Measurements from ENCODE around the gene PCA3. TPM values are rescaled to one million over a fixed set of nuclear protein-coding genes. Genes with fewer than 3 reads are reported as not detected.
"Not testable (repeated sequence)": the region's sequence is repeated elsewhere in the genome, so short reads cannot be mapped to it uniquely, and the experiment has no call there.

Gene PCA3
- not detected for total RNA-seq
- long read RNA-seq = 0 reads

DNA sequence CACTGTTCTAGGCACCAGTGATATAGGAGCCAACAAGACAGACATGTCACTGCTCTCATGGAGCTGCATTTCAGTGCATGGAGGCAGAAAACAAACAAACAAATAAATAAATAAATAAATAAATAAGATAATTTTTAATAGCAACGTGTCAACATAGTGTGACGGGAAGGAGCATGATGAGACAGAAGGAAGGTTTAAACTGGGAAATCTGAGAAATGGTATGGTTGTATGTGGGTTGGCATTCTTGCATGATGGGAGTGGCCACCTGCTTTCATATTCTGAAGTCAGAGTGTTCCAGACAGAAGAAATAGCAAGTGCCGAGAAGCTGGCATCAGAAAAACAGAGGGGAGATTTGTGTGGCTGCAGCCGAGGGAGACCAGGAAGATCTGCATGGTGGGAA, at the start of gene PCA3:
PCA3 (plus strand) TSS at position 301 of the 400 bp plus-strand sequence.
- ATAC-seq (no peak), DNase-seq (no peak)
- intact Hi-C loops (cut with micrococcal nuclease) = no loop called here

DNA sequence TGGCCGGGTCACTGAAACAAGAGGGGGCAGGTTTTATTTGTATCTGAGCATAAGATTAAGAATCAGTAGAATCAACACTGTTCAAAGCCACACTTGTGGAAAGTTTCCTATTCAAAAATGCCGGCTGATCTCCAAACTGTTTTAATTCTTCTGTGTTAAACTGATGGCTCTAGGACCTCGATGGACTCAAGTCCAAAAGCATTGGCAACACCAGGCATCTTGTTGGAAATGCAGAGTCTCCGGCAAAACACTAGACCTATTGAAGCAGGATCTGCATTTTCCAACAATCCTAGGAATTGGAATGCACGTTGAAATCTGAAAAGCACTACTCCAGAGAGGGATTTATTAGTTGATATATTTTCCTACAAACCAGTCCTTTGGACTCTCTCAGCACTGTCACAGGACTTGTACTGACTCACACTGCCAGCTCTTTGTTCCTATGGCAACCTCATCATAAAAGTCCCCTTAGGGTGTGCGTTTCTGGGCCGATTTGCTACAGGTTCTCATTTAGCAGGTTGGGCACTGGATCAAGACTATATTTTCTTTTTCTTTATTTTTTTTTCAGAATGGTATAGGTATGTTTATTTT, 48.1 kb upstream of the PCA3 start:
- intact Hi-C loops (cut with micrococcal nuclease) = no loop called here
- DNase-seq (no peak), ATAC-seq (no peak)

DNA sequence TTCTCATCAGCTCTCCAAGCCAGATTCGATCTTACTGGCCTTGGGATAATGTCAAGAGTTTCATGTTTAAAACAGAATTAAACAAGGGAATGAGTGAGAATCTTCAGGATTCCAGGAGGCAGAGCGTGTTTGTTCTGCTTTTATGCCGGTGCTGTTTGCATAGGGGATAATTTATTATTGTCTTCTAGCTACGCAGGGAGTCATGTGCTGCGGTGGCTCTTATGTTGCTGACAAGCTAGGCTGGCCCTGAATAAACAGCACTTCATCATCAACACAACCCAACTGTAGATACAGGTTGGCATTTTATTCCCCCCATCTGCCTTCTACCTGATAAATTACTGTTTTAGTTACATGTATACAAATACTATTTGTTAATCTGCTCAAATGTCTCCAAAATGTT, 47.1 kb upstream of the PCA3 start:
- intact Hi-C loops (cut with micrococcal nuclease) = no loop called here
- ATAC-seq (no peak), DNase-seq (no peak)

DNA sequence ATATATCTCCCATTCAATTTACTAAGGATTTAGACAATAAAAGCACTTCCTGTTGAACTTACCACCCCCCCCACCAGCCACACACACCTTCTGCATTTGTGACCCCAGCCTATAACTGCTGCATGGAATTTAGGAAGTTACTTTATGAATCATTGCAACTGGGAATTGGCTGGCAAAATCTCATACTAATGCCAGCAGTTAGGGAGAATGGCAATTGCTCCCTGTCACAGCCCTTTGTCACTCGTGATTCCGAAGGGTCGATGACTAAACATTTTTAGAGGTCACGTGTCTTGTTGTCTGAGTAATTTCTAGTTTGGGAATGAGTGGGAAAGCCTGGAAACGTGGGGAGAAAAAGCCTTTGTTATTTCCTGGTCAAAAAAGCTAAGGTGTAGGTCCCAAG, 46.6 kb upstream of the PCA3 start:
- DNase-seq (no peak), ATAC-seq (no peak)
- intact Hi-C loops (cut with micrococcal nuclease) = no loop called here

DNA sequence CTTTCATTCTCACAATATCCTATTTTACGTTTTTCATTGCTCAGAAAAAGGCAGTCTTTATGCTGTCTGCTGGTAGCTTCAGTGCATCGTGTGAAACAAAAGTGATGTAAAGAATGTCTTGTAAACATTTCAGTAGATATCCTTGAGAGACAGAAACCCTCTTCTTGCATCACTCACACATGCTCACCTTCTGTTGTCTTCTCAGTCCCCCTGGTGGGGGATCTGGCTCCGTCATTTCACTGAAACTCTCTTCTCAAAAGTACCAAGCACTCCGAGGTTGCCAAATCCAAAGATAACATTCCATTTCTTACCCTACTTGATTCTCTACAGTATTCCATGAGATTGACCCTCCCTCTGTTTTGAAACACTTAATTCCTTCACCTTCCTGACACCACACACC, 46.1 kb upstream of the PCA3 start:
- DNase-seq = no peak
- intact Hi-C loops (cut with micrococcal nuclease) = no loop called here
- ATAC-seq = no peak

DNA sequence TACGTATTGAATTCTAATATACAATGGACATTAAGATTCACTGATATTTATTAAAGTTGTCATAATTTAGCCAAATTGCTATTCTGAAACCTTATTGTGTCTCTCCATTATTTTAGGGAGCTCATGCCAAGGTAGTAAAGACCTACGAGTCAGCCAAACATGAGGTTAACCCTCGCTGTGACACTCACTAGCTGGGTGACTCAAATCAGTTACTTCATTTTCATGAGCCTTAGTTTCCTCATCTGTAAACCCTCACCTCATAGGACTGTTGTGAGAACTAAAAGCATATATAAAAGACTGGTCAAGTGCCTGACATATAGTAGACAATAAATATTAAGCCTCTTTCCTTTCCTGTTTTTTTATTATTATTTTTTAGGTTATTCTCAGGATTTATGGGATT, 44.0 kb upstream of the PCA3 start:
- no peak for DNase-seq
- no peak for ATAC-seq
- intact Hi-C loops (cut with micrococcal nuclease) = no loop called here

DNA sequence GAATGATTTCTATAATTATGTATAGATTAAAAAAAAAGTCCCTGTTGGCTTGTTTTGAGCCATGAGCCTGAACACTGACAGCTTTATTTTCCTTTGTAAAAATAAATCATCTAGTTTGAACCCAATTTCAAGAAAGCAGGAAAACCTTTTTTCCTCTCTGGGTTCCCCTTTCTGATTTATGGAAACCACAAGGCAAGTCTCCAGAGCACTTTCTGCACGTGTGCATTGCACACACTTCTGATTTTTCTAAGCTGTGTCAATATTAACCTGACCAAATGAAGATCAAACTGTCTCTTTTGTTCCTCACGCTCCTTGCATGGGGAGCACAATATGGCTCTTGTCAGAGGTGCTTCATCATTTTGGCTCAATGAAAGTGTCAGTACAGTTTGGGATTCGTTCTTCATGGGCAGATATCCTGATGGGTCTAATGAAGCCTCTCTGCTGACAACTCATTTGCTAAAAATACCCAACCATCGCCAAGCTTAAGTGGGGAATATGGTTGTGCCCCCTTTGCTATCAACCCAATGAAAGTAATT, 39.2 kb upstream of the PCA3 start:
- ATAC-seq (no peak), DNase-seq (no peak)
- intact Hi-C loops (cut with micrococcal nuclease) = no loop called here

DNA sequence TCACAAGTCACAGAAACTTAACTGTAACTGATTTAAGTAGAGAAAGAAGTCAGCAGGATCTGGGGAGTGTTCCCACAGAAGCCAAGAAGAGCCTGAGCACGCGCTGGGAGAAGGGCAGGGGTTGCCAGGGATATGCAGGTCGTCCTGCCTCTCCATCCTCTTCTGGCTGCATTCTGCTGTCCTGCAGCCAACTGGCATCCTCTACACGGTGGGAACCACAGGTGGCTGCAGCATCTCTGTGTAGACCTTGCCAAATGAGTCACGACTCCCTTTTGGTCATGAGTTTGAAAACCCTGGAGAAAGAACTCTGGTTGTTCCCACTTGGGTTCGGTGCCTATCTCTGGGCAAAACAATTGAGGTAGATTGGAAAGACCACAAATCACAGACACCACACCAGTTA, 38.4 kb upstream of the PCA3 start:
- intact Hi-C loops (cut with micrococcal nuclease) = no loop called here
- no peak for ATAC-seq
- DNase-seq = no peak

DNA sequence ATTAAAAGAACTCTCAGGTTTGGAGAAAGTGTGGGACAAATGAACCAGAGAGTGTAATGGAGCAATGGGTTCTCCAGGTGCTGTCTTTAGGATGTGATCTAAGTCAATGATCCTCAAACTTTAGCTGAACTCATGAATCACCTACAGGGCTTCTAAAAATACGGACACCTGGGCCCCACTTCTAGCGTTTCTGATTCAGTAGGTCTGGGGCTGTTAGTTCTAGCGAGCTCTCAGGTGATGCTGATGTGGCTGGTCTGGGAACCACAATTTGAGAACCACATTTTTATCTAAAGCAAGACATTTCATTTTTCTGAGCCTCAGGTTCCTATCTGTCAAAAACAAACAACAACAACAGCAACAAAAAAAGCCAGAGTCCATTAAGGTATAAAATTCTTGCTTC, 35.1 kb upstream of the PCA3 start:
- DNase-seq = no peak
- no peak for ATAC-seq
- intact Hi-C loops (cut with micrococcal nuclease) = no loop called here

DNA sequence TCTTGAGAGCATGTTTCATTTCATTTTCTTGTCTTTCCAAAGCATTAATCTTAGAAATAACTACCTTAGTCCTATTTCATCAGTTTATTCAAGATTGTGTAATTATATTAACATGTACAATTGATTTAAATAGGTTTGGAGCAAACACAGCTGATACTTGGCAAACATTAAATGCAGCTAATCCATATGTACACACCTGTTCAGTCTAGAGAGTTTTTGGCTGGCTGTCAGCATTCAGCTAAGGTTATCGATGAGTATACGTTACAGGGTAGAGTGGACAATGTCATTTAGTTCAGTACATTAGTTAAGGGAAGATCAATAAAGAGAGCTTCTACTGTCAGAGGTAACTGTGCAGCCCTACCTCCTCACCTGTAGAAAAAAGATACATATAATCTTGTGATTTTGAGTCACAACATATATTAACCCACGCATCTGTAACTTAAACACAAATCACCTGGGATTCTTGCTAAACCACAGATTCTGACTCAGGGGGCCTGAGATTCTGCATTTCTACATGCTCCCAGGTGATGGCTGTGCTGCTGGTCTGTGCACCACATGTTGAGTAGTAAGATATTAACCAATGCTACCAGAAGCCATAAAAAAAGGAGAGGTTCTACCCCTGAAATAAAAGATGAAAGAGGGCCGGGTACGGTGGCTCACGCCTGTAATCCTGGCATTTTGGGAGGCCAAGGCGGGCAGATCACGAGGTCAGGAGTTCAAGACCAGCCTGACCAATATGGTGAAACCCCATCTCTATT, 34.1 kb upstream of the PCA3 start:
- intact Hi-C loops (cut with micrococcal nuclease) = no loop called here
- ATAC-seq (no peak), DNase-seq (no peak)

DNA sequence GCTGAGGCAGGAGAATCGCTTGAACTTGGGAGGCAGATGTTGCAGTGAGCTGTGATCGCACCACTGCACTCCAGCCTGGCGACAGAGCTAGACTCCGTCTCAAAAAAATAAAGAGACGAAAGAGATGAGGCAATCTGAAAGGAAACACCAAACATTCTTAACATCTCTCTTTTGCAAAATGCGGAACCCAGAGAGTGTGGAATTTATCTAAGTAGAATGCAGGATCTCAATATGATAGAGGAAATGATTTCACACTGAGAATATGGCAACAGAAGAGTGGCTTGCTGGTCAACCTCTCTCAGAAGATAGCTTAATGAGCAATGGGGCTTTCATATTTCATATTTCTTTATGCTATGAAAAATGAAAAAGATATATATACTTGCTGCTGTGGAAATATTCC, 33.4 kb upstream of the PCA3 start:
- intact Hi-C loops (cut with micrococcal nuclease) = no loop called here
- no peak for ATAC-seq
- no peak for DNase-seq

DNA sequence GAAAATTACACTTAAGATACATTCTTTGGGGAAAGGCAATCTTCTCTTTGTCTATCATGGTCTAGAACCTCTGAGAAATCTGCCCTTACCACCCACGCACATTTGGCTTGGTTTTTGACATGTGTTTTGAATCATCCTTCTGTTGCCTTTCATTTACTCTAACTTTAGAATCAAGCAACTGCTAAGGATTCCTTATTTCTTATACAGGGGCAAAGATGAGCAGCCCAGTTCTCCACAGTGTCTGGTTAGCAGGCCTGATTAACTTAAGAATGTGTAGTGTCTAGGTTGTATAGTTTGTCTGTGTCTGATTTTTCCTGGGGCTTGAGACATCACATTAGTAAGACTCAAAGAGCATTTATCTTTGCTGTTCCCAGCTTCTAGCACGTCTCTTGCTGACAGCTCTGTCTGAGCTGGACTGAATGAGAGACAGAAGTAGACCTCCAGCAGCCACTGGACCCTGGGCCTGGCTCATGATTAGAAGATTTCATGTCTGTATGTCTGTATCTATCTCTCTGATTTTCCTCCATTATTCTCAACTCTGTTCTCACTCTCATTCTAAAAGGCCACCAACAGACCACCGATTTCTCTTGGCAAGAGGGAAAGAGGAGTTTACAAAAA, 31.8 kb upstream of the PCA3 start:
- ATAC-seq (no peak), DNase-seq (no peak)
- intact Hi-C loops (cut with micrococcal nuclease) = no loop called here

DNA sequence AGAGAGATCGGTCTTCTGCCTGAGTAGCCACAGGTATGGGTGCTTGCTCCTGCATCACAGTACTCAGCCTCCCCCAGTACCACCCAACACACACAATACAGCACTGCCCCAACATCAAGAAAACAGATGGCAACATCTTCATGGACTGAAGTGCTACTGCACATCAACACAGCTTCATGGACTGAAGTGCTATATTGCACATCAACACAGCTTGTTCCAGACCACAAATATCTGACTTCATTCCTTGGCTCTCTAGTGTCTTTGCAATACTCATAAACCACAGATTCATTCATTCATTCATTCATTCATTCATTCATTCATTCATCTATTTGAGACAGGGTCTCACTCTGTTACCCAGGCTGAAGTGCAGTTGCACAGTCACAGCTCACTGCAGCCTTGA, 31.1 kb upstream of the PCA3 start:
- no peak for ATAC-seq
- intact Hi-C loops (cut with micrococcal nuclease) = no loop called here
- no peak for DNase-seq

DNA sequence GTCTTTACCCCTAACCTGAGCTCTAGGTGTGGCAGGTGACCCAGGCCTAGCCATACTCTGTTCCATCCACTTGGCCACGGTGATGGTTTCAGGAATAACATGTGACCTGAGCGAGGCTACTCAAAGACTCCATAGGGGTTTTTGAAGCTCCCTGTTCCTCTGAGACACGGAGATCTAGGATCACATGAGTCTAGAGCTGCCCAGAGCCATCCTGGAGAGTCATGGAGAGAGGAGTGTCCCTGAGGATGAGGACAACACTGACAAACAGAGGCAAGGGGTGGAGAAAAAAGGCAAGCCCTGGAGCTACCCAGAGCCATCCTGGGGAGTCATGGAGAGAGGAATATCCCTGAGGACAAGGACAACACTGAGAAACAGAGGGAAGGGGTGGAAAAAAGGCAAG, 29.5 kb upstream of the PCA3 start:
- intact Hi-C loops (cut with micrococcal nuclease) = no loop called here
- no peak for ATAC-seq

DNA sequence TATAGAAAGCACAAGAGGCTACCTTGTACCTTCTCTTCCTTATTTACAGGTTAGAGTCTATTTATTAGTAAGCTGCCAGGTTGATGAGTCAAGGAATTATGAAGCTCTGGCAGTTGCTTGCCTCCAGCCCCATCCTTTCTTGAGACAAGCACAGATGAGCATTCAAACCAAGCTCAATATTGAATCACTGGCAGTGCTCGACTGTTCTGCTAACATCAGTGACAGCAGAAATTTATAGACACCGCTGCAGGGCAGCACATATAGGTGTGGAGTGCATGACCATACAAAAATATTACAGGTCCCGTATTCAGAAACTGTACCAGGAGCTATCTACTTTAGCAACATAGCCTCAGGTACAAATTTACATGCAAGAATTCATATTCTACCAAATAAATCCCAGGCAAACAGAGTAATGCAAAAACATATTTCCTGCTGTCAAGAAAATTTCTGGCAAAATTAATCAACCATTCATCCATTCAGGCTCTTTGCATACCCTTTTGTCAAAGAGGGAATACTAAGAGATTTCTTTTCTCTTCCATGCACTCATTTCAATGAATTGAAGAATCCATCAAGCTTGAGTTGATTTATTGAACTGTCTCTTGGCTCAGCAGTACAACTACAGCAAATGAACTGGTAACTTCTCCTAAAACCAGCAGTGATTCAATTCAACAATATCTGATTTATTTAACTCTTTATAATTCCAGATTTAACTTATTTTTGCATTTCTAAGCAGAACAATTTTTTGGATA, 26.9 kb upstream of the PCA3 start:
- intact Hi-C loops (cut with micrococcal nuclease) = no loop called here
- ATAC-seq (no peak), DNase-seq (no peak)

More for the DNA sequence above, 29.5 kb upstream of the PCA3 start:
- no peak for DNase-seq

DNA sequence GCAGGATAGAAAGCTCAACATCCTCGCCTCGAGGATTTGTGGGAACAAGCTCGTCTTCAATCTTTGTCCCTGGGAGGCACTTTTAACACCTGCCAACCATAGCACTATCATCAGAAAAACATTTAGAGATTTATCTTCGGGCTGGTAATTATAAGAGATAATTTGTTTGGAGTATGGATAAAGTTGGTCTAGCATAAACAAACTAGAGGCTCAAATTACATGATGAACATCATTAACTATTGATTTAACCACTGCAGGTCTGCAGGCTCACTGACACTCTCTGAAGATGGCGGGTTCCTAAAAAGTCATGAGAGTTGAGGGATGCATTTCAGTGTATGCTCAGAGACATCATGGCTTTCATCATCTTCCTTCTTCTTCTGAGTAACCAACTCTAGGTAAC, 25.8 kb upstream of the PCA3 start:
- intact Hi-C loops (cut with micrococcal nuclease) = no loop called here
- DNase-seq (no peak), ATAC-seq (no peak)

DNA sequence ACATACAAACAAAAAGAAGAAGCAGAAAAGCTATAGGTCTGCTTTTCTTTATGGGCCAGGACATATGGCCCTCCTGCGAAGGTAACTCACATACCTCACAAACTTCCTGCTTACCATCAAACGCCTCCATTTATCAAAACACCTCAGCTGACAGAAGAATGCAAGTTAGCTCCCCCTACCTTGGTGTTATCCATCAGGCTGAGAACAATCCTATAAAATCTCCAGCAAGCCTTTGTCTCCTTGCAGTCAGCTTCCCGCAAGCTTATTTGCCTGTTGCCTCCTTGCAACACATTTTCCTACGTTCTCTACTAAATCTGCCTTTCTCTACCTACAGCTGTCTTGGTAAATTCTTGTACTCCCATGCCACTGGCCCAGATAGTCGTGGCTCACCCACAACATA, 22.7 kb upstream of the PCA3 start:
- no peak for ATAC-seq
- intact Hi-C loops (cut with micrococcal nuclease) = no loop called here
- no peak for DNase-seq

DNA sequence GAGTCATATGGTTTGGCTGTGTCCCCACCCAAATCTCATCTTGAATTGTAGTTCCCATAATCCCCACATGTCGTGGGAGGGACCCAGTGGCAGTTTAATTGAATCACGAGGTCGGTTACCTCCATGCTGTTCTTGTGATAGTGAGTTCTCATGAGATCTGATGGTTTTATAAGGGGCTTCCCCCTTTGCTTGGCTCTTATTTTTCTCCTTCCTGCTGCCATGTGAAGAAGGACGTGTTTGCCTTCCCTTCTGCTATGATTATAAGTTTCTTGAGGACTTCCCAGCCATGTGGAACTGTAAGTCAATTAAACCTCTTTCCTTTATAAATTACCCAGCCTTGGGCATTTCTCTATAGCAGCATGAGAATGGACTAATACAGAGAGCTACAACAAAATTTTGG, 21.3 kb upstream of the PCA3 start:
- intact Hi-C loops (cut with micrococcal nuclease); ATAC-seq; DNase-seq: not testable (repeated sequence)

DNA sequence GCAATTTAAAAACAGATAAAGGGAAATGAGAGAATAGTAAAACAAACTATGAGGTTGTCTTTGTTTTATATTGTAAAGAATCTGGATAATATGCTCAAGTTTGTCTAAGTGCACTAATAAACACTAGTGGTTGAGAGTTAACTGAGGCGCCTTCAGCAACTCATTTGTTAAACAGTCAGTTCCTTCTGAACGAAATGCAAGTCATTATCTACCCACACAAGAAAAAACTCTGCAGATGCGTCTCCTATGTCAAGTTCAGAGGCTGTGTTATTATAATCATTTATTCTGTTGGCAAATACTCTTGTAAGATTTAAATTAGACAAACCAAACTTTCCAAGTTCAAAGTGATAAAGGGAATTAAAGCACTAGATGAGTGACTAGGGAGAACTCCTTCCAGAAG, 20.3 kb upstream of the PCA3 start:
- DNase-seq (no peak), ATAC-seq (no peak)
- intact Hi-C loops (cut with micrococcal nuclease) = no loop called here

DNA sequence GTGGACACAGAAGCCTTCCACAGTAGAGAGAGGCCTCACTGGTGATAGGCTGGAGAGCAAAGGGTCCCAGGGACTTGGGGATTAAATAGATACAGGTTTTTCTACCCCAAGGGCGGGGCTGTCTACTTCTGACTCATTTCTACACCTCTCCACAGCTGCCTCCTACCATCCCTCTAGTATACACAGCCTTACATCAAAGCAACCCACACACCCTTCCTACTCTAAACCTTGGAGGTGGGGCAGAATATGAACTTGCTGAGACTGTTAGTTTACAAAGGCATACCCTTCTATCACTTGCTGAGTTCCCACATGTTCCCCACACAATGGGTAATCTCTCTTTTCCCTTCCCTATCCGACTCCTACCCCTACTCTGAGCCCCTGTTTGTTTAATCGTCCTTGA, 19.9 kb upstream of the PCA3 start:
- no peak for ATAC-seq
- intact Hi-C loops (cut with micrococcal nuclease) = no loop called here
- no peak for DNase-seq
